NT2/D1 (cell line): ENCODE results near the gene LY6G5B.

Experiments
- SUZ12 ChIP-seq: IDR thresholded peaks from 2 replicates; pipeline ENCODE4 v1.6.1; 2011; ENCODE audit not compliant: insufficient read length, insufficient read depth; ENCODE audit errors: extremely low read depth
- YY1 ChIP-seq: IDR thresholded peaks from 2 replicates; pipeline ENCODE4 v1.6.1; 2011; ENCODE audit not compliant: insufficient read length, insufficient read depth

GRCh38 chr6:31718265-31718664 is 48.5 kb downstream of the LY6G5B start:
- no peak for TF ChIP-seq SUZ12
- TF ChIP-seq YY1: no peak
